ENCODE measurements around the gene IP6K1. TPM values are rescaled to one million over a fixed set of nuclear protein-coding genes. Genes with fewer than 3 reads are reported as not detected.

Gene IP6K1
- total RNA-seq, 1 donor from 2014 or later, result 37.5 TPM

GRCh38 chr3:49769286-49769915 is 16.9 kb downstream of the IP6K1 start:
- Histone ChIP-seq H3K36me3 (peaks cover 16% of the 10 kb centered on the region), H3K27me3 (ENCODE audit: low read depth) (no peaks in the 10 kb centered on the region), H3K9me3 (no peaks in the 10 kb centered on the region), H3K4me3 (no peak overlapping the region), H3K4me1 (peaks cover 17% of the 10 kb centered on the region), H3K27ac (no peak overlapping the region)
- TF ChIP-seq, protein P1, sequence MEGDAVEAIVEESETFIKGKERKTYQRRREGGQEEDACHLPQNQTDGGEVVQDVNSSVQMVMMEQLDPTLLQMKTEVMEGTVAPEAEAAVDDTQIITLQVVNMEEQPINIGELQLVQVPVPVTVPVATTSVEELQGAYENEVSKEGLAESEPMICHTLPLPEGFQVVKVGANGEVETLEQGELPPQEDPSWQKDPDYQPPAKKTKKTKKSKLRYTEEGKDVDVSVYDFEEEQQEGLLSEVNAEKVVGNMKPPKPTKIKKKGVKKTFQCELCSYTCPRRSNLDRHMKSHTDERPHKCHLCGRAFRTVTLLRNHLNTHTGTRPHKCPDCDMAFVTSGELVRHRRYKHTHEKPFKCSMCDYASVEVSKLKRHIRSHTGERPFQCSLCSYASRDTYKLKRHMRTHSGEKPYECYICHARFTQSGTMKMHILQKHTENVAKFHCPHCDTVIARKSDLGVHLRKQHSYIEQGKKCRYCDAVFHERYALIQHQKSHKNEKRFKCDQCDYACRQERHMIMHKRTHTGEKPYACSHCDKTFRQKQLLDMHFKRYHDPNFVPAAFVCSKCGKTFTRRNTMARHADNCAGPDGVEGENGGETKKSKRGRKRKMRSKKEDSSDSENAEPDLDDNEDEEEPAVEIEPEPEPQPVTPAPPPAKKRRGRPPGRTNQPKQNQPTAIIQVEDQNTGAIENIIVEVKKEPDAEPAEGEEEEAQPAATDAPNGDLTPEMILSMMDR (IDR thresholded peaks at IDR 0.05), result no peak
- DNase-seq (no peak), ATAC-seq (no peak)
- intact Hi-C loops (cut with DNase I), result no loop called here

DNA sequence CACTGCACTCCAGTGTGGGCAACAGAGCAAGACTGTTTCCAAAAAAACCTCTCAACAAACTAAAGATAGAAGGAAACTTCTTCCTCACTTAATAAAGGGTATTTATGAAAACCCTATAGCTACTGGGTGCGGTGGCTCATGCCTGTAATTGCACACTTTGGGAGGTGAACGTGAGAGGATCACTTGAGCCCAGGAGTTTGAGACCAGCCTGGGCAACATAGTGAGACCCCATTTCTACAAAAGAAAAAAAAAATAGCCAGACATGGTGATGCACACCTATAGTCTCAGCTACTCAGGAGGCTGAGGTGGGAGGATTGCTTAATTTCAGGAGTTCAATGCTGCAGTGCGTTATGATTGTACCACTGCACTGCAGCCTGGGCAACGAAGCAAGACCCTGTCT is 22.4 kb downstream of the IP6K1 start:
- DNase-seq (no peak), ATAC-seq (no peak)

DNA sequence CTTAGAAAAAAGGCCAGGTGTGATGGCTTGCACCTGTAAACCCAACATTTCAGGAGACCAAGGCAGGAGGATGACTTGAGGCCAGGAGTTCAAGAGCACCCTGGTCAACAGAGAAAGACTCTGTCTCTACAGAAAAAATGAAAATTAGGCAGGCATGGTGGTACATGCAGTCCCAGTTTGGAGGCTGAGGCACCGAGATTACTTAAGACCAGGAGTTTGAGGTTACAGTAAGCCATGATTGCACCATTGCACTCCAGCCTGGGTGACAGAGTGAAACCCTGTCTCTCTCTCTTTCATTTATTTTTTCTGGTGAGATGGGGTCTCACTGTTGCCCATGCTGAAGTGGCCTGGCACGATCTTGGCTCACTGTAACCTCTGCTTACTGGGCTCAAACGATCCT is 24.7 kb downstream of the IP6K1 start:
- ATAC-seq, result no peak
- Histone ChIP-seq H3K36me3 (peaks cover 8% of the 10 kb centered on the region), H3K4me1 (peaks cover 9% of the 10 kb centered on the region), H3K27ac (no peak overlapping the region), H3K27me3 (ENCODE audit: low read depth) (no peaks in the 10 kb centered on the region), H3K4me3 (no peak overlapping the region), H3K9me3 (no peaks in the 10 kb centered on the region)
- no peak for DNase-seq
- intact Hi-C loops (cut with DNase I), result no loop called here
- TF ChIP-seq, protein P1 (IDR thresholded peaks at IDR 0.05), result no peak

More for the DNA sequence above, 22.4 kb downstream of the IP6K1 start:
- no peak overlapping the region for H3K27ac ChIP-seq
- H3K4me3 ChIP-seq, result no peak overlapping the region
- intact Hi-C loops (cut with DNase I), result no loop called here
- no peaks in the 10 kb centered on the region for H3K27me3 ChIP-seq (ENCODE audit: low read depth)
- H3K36me3 ChIP-seq, result peaks cover 8% of the 10 kb centered on the region
- TF ChIP-seq, protein P1 (IDR thresholded peaks at IDR 0.05), result no peak
- no peaks in the 10 kb centered on the region for H3K4me1 ChIP-seq
- H3K9me3 ChIP-seq, result no peaks in the 10 kb centered on the region

- Histone ChIP-seq H3K4me3 (no peak overlapping the region), H3K36me3 (peaks cover 5% of the 10 kb centered on the region), H3K27me3 (ENCODE audit: low read depth) (no peaks in the 10 kb centered on the region), H3K27ac (no peak overlapping the region), H3K9me3 (no peaks in the 10 kb centered on the region), H3K4me1 (peaks cover 14% of the 10 kb centered on the region)
- ATAC-seq (no peak), DNase-seq (no peak)
- TF ChIP-seq, protein P1 (IDR thresholded peaks at IDR 0.05), result no peak
- intact Hi-C loops (cut with DNase I), result no loop called here
These were observed 27.1 kb downstream of the IP6K1 start for GRCh38 chr3:49759226-49759625.

DNA sequence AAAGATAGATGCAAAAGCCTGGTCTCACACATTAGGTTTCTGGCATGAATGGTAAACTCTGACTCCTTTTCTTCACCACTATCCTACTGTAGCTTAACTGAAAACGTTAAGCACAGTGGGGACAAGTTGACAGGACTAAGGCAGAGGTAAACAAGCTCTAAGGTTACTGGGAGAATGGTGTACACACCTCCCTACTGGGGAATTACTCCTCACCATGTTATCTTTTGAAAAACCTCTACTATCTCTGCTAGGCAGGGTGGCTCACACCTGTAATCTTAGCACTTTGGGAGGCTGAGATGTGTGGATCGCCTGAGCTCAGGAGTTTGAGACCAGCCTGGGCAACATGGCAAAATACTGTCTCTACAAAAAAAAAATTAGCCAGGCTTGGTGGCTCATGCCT is 29.1 kb downstream of the IP6K1 start:
- Histone ChIP-seq H3K27me3 (ENCODE audit: low read depth) (no peaks in the 10 kb centered on the region), H3K4me1 (peaks cover 19% of the 10 kb centered on the region), H3K9me3 (no peaks in the 10 kb centered on the region), H3K36me3 (no peaks in the 10 kb centered on the region), H3K27ac (no peak overlapping the region), H3K4me3 (no peak overlapping the region)
- ATAC-seq (no peak), DNase-seq (no peak)
- TF ChIP-seq, protein P1 (IDR thresholded peaks at IDR 0.05), result no peak
- intact Hi-C loops (cut with DNase I), result no loop called here

Measured in lower lobe of right lung (tissue), 2 donors.